RWPE1 (cell line): ENCODE data around the gene NOL4L.

Experiments used
- CTCF ChIA-PET: fragments of 350-600 bp; sonication (Branson Sonifier 250); formaldehyde crosslinking; extraction: SDS; loops from one replicate; lab custom pipeline; 2021; lab: Yijun Ruan, JAX
- POLR2A ChIA-PET: fragments of 400-600 bp; formaldehyde crosslinking; extraction: SDS; loops from one replicate; lab custom pipeline; 2020; ENCODE audit warnings: antibody characterized with exemption; ENCODE audit not compliant: low non-redundant PET; lab: Yijun Ruan, JAX
- DNase-seq: peaks from one replicate; pipeline ENCODE4 v3.0.0; 2012; ENCODE audit warnings: low spot score
- H3K27ac ChIP-seq: fragments of 450-650 bp; 2 replicates; pipeline ENCODE4 v1.5.1; 2017
- TF ChIP-seq, protein P1 (sequence below): fragments of 450-650 bp; conservative IDR thresholded peaks from 2 replicates; pipeline ENCODE4 v1.5.1; 2017; ENCODE audit warnings: low read depth, mild to moderate bottlenecking

NOL4L gene

DNA sequence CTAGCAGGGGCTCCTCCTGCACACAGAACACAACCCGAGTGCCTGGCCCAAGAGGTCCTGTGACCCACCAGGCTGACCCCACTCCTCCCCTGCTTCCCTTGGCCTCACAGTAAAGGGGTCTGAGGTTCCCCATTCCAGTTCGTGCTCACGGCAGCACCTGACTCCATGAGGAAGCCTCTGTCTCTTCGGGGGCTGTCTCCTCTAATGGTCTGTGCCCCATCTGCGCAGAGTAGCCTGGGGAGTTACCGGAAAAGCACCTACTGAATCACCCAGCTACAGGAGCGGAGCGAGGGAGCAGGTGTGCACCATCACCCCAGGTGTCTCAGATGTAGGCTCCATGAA, 133.8 kb downstream of the NOL4L start:
- CTCF ChIA-PET = interaction anchor here (0.6 to 1.3 kb wide), 2 partner anchors 10 to 159 kb away, joined by 3 to 4 read pairs; no protein-coding TSS in a partner anchor
- POLR2A ChIA-PET = interaction anchor here (0.6 kb wide), 1 partner anchor 26 kb away, joined by 5 read pairs; no protein-coding TSS in a partner anchor
- TF ChIP-seq, protein P1, sequence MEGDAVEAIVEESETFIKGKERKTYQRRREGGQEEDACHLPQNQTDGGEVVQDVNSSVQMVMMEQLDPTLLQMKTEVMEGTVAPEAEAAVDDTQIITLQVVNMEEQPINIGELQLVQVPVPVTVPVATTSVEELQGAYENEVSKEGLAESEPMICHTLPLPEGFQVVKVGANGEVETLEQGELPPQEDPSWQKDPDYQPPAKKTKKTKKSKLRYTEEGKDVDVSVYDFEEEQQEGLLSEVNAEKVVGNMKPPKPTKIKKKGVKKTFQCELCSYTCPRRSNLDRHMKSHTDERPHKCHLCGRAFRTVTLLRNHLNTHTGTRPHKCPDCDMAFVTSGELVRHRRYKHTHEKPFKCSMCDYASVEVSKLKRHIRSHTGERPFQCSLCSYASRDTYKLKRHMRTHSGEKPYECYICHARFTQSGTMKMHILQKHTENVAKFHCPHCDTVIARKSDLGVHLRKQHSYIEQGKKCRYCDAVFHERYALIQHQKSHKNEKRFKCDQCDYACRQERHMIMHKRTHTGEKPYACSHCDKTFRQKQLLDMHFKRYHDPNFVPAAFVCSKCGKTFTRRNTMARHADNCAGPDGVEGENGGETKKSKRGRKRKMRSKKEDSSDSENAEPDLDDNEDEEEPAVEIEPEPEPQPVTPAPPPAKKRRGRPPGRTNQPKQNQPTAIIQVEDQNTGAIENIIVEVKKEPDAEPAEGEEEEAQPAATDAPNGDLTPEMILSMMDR = no peak
- DNase-seq = no peak
- H3K27ac ChIP-seq = peak overlapping the region; percentile 56

DNA sequence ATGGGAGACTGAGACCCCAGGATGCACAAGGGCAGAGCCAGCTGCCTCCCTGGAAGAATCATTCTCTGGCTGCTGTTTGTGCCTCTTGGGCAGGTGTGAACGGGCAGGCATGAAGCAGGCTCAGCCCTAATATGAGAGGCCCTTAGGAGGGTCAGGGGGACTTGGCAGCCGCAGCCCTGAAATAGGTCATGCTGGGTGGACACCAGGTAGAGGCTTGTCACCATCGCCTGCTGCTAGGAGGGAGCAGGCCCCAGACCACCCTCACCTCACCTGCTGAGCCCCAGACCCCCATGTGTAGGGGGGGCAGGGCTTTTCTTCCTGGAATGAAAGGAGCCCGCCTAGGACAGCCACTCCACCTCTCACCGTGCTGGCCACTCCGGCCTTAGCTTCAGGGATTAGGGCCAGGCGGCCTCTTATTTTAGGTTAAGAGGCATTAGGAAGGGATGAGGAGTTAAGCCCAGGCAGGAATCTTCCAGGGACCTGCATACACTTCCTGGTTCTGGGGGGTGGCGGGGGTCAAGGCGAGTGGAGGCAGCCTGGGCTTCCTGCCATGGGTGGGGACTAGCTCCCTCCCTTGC, 134.6 kb downstream of the NOL4L start:
- ChIA-PET CTCF (interaction anchor here (1.1 kb wide), 1 partner anchor 8 kb away, joined by 6 read pairs; no protein-coding TSS in a partner anchor), POLR2A (no interaction called here)
- peak overlapping the region; percentile 56 for H3K27ac ChIP-seq
- TF ChIP-seq, protein P1 = no peak
- DNase-seq = no peak

DNA sequence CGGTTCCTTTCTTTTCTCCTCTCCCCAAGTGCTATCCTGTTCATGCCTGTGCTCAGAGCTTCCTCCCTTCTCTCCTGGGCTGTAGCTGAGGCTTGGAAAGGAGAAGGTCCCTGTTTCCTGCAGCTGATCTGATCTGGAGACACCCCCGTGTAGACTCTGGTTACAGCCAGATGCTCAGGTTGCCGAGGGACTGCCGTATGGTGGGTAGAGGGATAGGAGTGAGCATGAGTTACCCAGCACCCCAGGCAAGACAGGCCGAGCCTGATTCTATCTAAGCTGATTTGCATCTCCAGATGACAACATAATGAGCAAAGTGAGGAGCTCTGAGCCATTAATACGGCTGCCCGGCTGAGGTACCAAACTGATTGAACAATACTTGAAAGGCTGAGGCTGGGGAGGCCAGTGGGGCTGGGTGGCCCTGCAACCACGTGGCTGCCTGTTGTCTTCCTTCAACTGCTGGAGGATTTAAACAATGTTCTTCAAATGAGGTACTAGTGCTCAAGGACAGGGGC, 135.2 kb downstream of the NOL4L start:
- peak overlapping the region; percentile 56 for H3K27ac ChIP-seq
- POLR2A ChIA-PET = no interaction called here
- CTCF ChIA-PET = interaction anchor here (0.7 to 1.5 kb wide), 3 partner anchors 9 to 122 kb away, joined by 3 to 6 read pairs (median 4); no protein-coding TSS in a partner anchor
- DNase-seq = no peak
- TF ChIP-seq, protein P1 = no peak

DNA sequence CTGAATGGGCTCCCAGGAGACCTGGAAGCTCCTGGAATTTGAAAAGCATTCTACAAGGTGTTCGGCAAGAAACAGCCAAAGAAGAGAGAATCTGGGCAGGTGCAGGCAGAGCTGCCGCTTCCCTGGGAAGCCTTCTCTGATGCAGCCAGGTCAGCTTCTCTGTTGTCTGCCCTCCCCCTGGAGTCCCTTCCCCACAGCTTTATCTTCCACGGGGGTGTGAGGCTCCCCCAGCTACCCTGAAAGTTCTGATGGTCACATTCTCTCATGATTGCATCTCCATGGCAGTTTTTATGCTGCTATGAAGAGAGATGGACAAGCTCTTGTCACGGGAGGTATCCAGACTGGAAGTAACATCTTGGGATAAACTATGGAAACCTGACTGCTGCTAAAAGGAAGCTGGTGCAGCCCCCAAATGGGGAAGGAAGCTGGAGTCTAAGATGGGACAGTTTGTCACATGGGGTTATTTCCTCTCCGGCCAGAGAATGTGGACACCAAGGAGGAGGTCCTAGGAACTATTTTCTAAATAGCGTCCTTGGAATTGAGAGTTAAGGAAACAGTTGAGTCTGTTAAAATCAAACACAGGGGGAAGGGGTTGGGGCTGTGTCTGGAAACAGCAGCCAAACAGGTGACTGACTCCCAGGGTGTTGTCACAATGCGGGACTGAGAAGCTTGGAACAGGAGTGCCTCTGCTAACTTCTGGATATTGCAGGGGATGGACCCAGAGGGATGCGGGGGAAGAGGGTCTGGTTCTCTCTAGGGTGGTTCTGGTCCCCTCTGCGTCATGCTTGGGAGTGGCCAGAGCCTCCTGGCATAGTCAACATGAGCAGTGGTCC, 135.9 kb downstream of the NOL4L start:
- peak overlapping the region; percentile 56 for H3K27ac ChIP-seq
- CTCF ChIA-PET = interaction anchor here (0.7 to 1.5 kb wide), 5 partner anchors 9 to 329 kb away, joined by 3 to 6 read pairs (median 3); no protein-coding TSS in a partner anchor
- DNase-seq = no peak
- POLR2A ChIA-PET = no interaction called here
- TF ChIP-seq, protein P1 = no peak

DNA sequence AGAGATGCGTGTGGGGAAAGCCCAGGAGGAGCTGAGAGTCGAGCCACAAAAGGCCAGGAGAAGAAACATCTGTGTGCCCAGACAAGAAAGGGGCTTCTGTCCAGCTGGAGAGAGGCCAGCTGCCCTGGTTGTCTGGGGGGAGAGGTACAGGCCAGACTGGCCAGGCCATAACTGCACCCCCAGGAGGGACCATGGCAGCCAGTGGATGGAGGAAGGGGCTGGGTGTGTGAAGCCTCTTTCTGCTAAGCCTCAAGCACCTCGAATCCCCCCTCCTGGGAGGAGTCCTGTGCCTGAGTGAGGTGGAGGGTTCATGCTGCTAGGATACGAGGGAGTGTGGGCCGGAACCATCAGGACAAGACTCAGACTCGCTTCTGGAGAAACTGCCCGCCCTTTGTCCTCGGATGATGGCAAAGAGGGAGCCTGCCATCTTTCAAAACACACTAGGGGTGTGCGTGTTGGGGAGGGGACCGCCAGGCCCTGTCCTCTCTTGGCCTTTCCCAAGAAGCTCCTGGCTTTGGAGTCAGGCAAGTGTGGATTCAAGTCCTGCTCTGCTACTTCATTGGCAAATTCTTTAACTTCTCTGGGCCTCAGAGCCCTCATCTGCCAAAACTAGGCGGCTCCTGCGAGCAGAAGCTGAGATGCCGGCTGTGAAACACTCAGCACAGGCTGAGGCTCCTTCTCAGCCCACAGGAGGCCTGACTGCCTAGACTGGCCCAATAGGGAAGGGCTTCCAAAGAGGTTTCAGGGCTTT, 136.7 kb downstream of the NOL4L start:
- POLR2A ChIA-PET = no interaction called here
- DNase-seq = no peak
- CTCF ChIA-PET = interaction anchor here (0.8 to 1.5 kb wide), 3 partner anchors 19 to 330 kb away, joined by 3 to 4 read pairs (median 3); no protein-coding TSS in a partner anchor
- peak overlapping the region; percentile 35 for H3K27ac ChIP-seq
- TF ChIP-seq, protein P1 = no peak
